COLO668 (cell line): ENCODE measurements around the gene ATP1A3.
"Not testable (repeated sequence)": the region's sequence is repeated elsewhere in the genome, so short reads cannot be mapped to it uniquely, and the experiment has no call there.

Experiments
- DNase-seq: peaks from one replicate; lab custom pipeline; 2025; ENCODE audit not compliant: unreplicated experiment; lab: John Stamatoyannopoulos, UW

ATP1A3 gene

DNA sequence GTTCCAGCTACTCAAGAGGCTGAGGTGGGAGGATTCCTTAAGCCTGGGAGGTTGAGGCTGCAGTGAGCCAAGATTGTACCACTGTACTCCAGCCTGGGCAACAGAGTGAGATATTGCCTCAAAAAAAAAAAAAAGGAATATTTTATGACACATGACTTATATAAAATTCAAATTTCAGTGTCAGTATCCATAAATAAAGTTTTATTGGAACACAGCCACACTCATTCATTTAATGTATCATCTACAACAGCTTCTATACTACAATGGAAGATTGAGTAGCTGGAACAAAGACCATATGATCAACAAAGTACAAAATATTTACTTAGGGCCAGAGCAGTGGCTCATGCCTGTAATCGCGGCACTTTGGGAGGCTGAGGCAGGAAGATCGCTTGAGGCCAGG, 18.7 kb upstream of the ATP1A3 start:
- DNase-seq = not testable (repeated sequence)

DNA sequence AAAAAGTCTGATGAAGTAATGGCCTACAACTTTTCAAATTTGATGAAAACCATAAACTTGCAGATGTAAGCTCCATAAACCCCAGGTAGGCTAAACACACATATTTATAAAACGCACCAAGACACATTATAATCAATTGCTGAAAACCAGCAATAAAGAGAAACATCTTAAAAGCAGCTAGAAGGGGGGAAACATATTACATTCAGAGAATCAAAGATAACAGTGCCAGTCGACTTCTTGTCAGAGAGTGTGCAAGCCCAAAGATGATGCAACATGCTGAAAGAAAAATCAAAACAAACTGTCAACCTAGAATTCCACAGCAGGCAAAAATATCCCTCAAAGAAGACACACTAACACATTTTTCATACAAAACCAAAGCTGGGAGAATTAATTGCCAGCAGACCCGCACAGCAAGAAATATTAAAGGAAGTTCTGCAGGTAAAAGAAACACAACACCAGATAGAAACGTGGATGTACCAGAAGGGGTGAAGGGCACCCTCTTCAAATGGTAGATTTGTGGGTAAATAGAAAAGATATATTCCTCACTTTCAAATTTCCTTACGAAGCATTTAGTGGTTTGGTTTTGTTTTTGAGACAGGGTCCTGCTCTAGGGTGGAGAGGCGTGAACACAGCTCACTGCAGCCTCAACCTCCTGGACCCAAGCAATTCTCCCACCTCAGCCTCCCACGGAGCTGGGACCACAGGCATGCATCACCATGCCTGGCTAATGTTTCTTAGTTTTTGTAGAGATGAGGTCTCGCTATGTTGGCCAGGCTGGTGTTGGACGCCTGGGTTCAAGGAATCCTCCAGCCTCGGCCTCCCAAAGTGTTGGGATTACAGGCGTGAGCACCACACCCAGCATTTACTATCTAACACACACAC, 16.5 kb upstream of the ATP1A3 start:
- DNase-seq = no peak

DNA sequence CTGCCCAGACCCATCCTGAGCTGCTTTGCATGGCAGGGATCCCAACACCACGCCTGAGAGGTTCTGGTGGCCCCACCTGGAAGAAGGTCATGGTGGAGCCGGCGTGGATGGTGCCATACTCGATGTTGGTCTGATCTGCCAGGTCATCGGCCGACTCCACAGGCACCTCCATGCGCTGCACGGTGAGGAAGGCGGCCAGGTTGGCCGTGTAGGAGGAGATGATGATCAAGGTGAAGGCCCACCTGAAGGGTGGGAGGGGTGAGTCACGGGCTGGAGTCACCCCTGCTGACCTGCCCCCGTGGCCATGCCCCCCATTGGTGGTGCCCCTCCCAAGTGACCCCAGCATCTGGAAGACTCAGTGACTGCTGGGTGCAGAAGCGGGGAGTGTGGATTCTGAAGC, 12.5 kb upstream of the ATP1A3 start:
- DNase-seq = no peak

DNA sequence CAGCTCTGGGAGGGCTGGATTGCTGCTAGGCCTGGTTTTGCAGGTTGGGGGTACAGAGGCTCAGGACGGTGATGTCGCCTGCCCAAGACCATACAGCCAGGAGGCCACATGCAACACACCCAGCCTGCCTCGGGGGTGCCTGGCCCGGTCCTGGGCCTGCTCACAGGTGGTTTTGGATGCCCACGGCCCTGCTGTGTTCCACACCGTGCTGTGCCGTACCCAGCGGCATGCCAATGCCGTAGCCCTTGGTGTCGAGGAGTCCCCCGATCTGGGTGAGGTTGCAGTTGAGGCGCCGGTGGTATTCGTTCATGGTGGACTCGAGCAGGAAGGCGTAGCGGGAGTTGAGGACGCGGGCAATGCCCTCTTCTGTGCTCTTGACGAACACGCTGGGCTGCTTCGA, 11.5 kb upstream of the ATP1A3 start:
- DNase-seq = no peak

DNA sequence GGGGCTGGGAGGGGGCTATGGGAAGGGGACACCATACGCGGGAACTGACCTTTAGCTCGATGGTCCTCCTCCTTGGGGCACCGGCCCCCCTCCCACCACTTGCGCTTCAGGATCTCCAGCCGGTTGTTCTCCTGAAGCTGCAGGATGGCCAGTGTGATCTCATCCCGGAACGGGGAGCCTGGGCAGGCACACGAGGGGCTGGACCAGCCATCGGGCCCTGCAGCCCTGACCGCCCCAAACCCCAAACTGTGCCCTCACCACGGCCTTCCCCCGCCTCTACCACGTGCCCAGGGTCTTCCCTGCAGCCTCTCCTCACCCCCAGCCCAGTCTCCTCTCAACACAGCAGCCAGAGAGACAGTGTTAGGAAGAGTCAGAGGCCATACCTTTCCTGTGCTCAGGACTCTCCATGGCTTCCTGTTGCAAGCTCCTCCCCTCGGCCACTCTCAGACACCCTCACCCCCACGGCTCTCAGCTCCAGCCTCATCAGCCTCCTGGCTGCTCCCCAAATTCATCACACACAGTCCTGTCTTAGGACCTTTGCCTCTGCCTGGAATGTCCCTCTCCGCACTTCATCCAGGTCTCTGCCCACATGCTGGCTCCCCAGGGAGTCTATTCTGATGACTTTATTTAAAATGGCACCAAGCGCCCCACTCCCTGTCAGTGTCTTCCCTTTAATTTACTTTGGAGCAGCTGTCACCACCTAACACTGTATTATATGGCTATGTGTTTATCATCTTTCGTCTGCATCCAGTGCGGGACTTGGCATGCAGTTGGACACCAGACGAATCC, 9.7 kb upstream of the ATP1A3 start:
- DNase-seq = no peak

DNA sequence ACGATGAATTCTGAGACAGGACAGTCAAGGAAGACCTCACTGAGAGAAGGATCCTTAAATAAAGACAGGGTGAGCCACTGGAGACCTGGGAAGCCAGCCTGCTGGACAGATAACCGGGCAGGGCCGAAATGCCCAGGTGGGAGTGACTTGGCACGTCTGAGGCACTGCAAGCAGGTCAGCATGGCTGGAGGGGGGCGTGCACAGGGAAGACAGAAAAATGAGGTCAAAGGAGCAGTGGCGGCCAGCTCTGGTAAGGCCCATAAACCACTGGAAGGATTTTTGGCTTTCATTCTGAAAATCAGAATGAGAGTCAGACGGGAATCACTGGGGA, 5.8 kb upstream of the ATP1A3 start:
- DNase-seq = no peak

DNA sequence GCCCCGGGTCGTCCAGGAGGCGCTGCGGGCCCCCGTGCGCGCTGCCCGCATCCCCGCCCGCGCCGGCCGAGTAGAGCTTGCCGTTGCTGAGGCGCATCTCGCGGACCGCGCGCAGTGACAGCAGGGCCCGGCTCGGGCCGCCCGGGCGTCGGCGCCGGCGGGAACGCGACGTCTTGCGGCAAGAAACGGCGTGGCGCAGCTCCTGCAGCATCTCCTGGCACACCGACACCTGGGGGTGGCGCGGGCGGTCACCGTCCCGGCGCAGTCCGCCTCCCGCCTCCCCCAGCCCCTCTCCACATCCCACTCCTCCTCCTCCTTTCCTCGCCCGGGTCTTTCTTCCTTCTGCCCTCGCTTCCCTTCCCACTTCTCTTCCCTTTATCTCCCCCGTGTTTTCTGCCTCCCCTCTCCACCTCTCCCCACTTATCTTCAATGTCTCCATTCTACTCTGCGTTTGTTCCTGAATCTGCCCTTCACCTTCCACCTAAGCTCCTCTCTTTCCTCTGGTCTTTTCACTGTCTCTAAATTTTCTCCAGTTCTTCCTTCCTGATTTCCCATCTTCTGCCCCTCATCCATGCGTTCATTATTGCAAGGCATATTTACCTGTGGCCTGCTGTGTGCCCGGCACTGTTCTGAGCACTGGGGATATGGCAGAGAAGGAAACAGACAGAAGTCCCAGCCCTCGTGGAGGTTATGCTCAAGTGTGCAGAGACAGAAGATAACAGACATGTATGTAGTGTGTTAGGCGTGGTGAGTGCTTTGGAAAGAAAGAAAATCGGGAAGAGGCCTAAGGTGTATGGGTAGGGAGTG, 5.2 kb upstream of the ATP1A3 start:
- peak; percentile 41 for DNase-seq

DNA sequence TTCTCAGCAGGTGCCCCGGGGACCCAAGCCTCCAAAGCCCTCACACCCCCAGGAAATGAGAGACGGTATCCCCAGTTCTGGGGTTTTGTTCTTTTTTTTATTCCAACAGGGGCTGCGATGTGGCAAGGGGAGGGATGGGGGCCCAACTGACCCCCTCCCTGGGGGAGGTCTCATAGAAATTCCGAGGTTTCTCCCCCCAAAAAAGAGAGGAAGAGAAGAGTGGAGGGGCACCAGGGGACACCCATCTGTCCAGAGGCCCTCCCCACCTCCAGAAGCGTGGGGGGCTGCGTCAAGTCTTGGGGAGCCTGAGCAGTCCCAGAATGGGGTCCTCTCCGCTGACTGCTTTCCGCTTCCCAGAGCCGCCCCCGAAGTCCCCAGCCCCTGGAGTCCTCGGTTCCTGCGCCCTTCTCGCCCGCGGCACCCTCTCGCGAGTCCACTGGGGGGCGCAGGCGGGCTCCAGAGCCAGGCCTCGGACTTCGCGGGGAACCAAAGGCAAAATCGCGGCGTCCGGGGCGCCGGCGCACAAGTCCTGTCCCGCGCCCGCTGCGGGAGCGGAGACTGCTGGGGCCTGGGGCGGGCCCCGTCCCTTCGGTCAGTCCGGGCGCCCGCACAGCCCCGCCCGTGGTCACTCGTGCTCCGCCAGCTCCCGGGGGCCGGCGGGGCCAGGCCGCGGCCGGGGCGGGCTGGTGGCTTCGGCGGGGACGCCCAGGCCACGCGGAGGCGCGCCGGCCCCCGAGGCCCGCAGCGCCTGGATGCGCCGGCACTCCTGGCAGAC, 4.4 kb upstream of the ATP1A3 start:
- peak; percentile 76 for DNase-seq

DNA sequence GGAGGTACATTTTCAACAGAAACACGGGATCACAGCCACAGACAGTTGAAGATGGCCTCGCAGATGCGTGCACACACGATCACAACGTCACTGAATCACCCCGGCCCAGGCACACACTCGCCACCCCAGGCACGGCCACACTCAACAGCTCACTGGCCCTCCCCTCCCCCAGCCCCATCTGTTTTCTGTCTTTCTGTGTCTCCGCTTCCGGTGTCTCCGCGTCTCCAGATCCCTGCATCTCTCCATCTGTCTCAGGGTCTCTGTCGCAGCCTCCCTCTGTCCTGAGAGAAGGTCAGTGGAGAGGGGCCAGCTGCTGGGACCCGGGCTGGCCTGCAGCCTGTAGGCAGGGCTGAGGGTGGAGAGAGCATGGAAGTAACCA, 3.8 kb upstream of the ATP1A3 start:
- peak; percentile 40 for DNase-seq

DNA sequence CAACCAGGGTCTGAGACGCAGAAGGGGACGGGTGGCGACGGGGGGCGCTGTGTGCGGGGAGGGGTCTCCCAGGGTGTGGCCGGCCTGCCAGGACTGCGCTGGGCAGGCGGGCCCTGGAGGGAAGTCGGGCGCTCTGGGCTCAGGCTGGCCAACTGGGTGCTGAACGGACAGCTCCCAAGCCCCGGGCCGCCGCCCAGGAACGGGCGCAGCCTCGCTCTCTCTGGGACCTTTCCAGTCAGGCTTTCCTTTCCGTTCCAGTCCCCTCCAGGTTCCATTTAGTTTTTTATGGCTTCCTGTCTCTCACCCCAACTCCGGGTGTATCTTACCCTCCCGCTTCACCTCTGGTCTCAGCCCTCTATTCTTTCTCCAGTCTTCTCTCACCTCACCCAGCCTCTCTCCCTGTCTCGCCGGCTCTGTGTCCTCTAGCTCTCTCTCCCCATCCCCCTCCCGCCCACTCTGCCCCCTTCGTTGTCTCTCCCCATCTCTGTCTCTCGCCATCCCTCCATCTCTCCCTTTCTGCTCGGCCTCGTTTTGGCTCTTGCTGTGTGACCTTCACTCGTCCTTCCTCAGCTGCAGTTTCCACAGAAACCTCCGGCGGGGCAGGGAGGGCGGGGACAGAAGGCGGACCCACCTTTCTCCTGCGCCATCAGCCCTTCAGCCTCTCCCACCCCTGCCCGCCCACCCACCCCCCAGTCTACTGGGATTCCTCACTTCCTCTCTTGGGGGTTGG, 3.3 kb upstream of the ATP1A3 start:
- DNase-seq = no peak

DNA sequence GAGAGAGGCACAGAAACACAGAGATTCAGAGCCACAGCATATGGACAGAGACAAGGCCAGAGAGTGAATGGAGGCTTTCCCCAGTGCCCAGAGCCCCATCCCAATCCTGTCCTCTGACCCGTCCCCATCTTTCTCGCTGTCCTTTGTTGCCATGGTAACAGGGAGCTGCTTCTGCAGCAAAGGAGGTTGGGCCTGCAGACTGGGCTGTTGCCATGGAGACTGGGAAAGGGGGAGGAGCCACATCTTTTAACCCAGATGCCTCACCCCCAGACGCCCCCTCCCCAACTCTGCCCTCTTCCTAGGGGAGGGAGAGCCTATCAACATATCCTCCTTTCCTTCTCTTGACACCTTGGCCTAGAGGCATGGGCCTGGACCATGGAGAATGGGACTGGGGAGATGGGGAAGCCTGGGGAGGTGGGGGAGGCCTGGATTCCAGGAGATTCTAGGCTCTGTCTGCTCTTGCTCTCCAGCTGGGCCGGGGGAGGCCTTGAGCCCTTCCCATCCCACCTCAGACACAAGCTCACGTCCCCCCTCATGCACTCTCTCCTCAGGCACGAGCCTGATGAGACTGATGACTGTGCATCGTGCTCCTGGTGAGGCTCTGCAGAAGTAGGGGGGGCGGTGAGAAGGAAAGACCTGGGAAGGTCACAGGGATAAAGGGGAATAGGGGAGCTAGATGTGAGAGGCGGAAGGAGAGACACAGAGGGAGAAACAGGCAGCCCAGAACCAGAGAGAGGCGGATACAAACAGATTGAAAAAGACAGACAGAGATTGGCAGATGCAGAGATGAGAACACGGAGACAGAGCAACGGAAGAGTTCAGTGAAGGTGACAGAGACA, 2.1 kb upstream of the ATP1A3 start:
- peak; percentile 3 for DNase-seq

DNA sequence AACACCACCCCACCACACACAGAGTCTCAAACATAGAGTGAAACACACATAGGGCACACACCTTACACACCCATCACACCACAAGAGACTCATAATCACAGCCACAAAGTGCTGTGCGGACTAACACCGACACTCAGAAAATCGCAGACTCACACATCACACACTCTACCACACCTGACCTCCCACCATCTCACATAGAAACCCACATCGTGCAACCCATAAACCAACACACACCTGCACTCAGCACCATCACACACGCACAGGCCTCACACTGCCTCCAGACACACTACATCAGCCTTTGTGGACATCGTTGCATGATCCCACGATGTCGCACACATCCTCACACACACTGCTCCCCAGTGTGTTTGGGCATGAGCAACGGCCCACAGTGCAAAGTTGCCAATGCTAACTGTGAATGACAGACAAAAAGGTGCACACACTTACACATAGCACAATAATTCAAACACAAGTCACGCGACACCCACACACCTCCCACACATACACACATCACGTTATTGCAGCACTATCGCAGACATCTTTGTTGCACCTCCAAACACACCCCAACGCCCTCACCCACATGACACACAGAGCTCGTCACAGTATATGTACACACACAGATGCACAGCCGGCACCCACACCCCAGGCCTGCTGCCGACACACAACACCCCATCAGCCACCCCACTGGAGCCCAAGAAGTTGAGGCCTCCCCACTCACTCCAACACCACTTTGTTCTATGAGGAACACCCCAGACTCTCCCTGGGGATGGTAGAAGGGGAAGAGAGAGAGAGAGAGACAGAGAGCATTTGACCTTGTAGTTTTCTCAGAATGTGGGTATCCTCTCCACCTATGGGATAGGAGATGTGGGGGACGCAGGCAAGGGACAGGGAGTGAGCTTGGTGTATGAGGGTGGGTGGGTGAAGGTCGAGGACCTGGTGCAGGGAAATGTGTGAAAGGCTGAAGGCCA, 1.2 kb upstream of the ATP1A3 start:
- no peak for DNase-seq

DNA sequence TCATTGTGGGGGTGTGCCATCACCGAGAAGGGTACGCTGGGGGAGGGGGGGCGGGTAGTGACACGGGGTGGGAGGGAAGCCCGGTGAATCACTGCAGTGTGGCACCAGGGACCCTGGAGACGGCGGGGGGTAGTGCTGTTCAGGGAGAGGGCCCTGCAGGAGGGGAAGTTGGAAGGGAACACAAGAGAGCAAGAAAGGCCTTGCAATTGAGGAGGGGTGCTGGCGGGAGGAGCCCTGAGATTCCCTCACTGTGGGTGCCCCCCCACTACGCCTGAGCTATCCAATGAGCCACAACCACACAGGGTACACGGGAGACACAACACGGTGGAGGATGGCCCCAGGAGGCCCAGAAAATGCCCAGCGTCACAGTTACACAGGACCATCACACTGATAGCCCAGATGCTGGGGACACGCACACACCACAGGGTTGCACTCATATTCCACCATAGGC, 516 bp upstream of the ATP1A3 start:
- DNase-seq = peak; percentile 14

DNA sequence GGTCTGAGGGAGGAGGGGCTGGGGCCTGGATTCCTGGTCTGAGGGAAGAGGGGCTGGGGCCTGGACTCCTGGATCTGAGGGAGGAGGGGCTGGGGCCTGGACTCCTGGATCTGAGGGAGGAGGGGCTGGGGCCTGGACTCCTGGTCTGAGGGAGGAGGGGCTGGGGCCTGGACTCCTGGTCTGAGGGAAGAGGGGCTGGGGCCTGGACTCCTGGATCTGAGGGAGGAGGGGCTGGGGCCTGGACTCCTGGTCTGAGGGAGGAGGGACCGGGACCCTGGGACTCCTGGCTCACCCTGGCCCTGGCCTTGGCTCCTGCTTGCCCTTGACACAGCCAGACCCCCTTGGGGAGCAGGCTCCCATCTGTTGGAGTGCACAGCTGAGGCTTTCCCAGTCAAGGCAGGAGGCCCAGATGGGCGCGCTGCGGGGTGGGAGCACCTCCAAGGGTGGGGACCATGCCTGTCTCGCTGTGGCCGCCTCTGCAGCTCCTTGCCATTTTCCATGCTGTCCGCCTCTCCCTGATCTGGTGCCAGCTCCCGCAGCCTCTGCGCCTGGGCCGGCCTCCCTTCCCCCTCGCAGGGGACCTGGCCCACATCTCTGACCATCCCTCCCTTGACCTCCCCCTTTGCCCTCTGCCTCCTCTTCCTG, 2.0 kb downstream of the ATP1A3 start:
- not testable (repeated sequence) for DNase-seq

DNA sequence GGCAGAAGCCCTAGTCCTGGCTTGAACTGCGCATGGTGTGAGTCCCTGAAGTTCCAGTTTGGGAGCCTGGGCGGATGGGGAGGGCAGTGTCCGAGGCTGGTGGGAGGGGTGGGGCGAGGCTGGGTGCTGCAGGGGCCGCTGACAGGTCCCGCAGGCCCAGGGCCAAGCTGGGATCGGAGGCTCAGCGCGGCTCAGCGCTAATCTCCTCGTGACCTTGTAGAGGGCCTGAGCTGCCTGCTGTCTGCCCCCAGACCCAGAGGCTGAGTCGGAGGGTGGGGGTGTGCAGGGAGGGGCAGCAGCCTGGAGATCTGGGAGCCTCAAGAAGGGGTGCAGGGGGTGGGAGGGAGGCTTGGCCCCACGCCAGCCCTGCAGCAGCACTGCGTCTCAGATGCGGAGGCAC, 3.0 kb downstream of the ATP1A3 start:
- DNase-seq = no peak

DNA sequence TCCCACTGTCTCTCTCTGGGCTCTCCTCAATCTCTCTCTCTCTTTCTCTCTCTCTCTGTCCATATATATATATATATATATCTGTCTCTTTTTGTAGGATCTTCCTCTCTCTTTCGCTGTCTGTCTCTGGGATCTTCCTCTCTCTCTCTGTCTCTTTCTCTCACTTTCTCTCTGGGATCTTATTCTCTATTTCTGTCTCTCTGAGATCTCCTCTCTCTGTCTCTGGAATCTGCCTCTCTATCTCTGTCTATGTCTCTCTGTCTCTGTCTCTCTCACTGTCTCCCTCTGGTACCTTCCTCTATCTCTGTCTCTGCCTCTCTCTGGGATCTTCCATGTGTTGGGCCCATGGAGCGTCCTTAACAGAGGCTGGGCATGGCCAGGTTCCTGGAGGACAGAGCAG, 3.4 kb downstream of the ATP1A3 start:
- no peak for DNase-seq

DNA sequence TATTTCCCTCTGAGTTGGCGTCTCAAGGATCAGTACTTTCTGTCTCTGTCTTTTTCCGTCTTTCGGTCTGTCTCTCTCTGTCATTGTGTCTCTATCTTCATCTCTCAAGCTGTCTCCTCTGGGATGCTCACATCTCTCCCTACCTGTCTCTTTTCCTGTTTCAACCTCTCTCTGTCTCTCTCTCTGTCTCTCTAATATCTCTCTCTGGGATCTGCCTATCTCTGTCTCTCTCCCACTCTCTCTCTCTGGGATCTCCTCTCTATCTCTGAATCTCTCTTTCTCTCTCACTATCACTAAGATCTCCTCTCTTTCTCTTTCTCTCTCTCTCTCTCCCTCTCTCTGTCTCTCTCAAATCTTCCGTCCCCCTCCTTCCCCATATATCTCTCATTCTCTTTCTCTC, 4.0 kb downstream of the ATP1A3 start:
- no peak for DNase-seq

DNA sequence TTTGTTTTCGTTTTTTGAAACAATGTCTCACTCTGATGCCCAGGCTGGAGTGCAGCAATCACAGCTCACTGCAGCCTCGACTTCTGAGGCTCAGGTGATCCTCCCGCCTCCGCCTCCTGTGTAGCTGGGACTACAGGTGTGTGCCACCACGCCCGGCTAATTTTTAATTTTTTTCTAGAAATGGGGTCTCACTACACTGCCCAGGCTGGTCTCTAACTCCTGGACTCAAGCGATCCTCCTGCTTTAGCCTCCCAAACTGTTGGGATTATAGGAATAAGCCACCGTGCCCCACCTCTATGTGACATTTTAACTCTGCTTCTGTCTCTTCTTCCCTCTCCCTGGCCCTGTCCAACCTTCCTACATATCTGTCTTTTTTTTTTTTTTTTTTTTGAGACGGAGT, 5.1 kb downstream of the ATP1A3 start:
- no peak for DNase-seq
